ENCODE results near the gene PLP2.
"Not testable (repeated sequence)": the region's sequence is repeated elsewhere in the genome, so short reads cannot be mapped to it uniquely, and the experiment has no call there.

The PLP2 gene

GRCh38 chrX:49164589-49165360 lies 6.9 kb upstream of the PLP2 start:
- no peak for DNase-seq

GRCh38 chrX:49165901-49166881 lies 5.5 kb upstream of the PLP2 start:
- peak; percentile 85 for DNase-seq

DNA sequence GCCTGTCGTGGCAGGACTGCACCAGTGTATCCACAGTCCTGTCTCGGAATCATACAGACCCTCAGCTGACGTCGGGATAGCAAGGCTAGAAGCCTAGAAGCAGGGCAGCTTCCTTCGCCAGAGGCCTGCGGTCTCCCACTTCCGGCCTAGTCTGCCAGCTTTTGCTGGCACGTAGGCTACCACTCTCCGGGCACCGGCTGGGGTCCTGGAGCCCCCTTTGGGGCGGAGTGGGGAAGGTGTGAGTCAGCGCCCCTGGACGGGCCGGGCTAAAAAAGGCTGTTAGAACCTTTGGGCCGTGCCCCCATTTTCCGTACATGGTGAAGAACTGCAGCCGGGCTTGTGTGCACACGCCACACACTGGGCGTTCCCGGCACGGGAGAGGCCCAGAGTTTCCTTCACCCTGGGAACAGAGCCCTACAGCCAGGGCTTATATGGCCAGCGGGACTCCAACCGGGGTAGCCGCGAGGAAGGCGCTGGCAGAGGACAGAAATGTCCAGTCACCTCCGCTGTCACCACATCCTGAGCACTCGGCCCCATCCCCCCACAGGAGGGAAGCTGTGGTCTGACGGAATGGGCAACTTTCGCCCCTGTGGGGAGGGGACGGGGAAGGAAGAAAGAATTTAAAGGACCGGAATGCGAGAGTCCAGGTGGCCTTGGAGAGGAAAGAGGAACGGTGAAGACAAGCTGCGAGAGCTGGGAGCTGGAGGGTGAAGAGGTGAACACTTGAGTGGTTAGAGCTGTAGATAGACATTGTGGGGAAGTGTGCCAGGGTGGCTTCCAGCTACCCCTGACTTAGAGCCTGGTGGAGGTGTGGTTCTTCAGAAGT lies 4.6 kb upstream of the PLP2 start:
- DNase-seq, result no peak

- DNase-seq, result no peak
These were observed 4.0 kb upstream of the PLP2 start for GRCh38 chrX:49167740-49168108.

DNA sequence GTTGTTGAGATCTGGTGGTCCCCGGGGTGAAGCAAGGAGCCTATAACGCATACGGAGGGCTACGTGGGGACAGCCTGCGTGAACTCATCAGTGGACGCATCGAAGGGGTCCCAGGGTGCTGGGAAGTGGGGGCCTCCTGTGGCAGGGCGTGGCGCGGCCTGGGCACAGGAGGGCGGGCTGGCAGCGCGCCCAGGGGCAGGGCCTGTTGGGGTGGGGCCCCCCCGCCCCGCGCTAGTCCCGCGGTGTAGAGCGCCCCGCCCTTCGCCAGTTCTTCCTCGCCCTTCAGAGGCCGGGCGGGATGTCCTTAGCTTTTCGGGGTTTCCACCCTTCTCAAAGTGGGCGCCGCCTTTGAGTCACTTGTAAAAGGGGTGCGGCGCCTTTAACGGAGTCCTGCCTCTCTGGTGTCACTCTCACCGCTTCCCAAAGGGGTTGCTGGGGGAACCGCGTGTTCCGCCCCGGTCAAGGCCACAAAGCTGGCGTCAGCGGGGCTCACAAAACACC lies 632 bp downstream of the PLP2 start:
- DNase-seq, result peak; percentile 37

GRCh38 chrX:49173544-49173943 lies 1.8 kb downstream of the PLP2 start:
- not testable (repeated sequence) for DNase-seq

- DNase-seq, result no peak
These were observed 3.0 kb downstream of the PLP2 start for GRCh38 chrX:49174723-49175122.

GRCh38 chrX:49175435-49176274 lies 4.0 kb downstream of the PLP2 start:
- no peak for DNase-seq

DNA sequence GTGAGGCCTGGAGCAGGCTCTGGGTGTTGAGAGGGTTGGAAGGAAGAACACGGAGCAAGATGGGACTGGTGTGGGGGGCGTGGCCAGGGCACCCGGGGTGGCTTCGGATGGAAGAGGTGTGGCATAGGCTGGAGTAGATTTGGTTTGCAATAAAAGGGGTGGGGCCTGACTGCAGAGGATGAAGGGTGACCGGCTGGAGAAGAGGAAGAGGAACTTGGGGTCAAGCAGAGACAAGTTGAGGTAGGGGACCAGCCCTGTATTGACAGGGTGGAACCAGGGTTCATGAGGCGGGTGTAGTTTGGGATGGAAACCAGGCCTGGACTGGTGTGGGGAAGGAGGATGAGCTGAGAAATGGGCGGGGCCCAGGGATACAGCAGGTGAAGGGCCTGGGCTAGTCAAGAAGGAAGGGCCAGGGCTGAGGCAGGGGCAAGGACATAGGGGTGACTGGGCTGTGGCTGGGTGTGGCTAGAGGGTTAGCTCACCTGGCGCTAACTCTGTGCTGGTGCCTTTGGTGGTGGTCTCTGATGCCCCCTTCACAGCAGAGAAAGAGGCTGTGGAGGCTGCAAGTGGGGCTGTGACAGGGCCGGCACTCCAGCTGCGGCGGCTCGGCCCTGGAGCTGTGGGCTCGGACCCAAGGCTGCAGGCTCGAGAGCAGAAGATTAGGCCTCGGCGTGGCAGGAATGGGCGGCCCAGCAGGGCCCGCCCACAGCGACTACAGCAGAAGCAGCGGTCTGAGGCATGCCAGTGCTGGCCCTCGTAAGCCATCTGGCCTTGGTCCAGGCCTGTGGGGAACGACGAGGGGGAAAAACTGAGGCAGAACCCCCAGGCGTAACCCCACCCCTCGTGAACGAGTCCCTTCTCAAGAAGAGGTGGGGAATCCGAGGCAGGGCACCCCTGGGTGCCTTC lies 5.0 kb downstream of the PLP2 start:
- DNase-seq, result no peak

- no peak for DNase-seq
These were observed 5.7 kb downstream of the PLP2 start for GRCh38 chrX:49177338-49177833.

- no peak for DNase-seq
These were observed 6.3 kb downstream of the PLP2 start for GRCh38 chrX:49177873-49178480.

- DNase-seq, result no peak
These were observed 6.8 kb downstream of the PLP2 start for GRCh38 chrX:49178537-49178936.

DNA sequence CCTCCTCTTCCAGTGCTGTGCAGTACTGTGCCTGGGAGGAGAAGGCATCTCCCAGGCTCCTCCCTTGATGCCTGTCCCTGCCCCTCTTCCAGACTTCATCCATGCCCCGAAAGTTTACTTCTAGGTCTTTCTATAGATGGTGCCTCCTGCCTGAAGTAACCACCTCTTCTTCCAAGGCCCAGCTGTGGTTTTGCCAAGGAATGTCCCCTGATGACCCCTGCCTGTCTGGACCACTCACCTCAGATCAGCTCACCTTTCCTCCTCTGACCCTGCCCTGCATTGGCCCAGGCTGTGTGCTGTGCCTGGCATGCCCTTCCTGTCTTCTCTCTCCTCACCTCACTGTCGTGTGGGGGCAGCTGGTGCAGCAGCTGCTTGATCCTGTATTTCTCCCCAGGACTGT lies 7.7 kb downstream of the PLP2 start:
- no peak for DNase-seq

DNA sequence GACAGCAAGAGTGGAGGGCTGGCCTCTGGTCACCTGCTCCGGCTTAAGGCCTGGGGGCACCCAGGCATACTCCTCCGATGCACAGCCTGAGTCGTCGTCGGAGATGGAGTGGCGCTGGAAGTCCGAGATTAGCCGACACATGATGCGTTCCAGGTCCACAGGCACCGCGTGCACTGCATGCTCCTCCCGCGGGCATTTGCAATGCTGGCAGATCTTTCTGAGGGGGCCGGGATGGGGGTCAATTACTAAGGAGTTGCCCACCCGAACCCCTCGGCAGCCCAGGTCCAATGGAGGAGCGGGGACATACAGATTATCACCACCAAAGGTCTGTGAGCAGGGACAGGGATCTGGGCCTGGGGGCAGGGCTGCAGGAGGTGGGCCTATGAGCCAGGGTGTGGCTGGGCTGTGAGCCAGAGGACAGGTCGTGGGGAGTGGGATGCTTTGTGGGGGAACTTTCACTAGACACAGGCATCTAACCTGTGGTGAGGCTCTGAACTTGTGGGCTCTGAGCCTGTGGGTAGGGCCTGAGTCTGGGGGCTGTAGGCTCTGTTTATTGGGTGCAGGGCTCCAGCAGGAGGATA lies 12.1 kb downstream of the PLP2 start:
- no peak for DNase-seq

DNA sequence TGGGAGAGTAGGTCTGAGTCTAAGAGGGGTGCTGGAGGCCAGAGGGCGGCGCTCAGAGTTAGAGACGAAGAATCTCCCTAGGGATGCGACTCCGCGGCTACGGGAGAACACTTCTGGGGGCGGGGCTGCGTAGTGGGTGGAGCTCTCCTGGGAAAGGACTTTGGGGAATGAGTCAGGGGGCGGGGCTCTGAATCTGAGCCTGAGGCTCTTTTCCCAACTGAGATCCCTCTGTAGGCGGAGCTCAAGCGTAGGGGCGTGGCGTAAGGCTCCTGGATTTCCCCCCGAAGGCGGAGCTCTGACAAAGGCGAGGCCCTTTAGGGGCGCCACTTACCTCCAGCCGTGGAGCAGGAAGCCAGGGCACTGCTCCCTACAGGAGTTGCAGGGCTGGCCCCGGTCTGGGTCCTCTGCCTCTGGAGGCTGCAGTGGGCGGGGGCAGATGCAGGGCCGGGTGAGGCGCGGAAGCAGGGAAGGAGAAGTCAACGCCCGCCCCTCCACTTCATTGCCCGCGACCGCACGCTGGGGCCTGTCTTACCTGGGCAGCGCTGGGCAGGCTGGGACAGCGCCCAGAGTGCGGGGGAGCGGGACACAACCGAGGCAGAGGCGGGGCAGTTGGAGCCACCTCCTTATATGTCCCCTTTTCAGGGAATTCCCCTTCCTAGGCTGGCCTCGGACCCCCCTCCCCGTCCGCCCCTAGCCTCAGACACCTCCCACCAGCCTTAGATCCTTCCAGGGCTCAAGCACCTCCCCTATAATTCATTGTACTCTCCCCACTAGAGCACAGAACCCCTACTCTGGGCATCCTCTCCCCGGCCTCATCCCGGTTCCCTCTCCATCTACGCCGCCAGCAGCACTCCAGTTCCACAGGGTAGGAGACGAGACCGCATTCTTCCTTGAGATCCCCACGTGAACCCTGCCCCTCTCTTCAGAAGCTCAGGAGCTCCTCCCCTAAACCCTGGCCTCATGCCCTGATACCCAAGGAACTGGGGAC lies 12.9 kb downstream of the PLP2 start:
- DNase-seq, result peak; percentile 70

- peak; percentile 67 for DNase-seq
These were observed 14.7 kb downstream of the PLP2 start, which contains the start of gene PRICKLE3 for GRCh38 chrX:49186125-49187027. TSS of gene PRICKLE3 (minus strand) at chrX:49186373. CDS start at chrX:49186297, 76 bp downstream.

- no peak for DNase-seq
These were observed 15.3 kb downstream of the PLP2 start for GRCh38 chrX:49187028-49187394.

Data from 8988T (cell line).